Gastrocnemius medialis (tissue), 4 donors: ENCODE data around the gene PMVK. TPM values are rescaled to one million over a fixed set of nuclear protein-coding genes. Genes with fewer than 3 reads are reported as not detected.
A peak's percentile ranks its signal among the peaks of the same experiment; 100 is the strongest.
"Not testable (repeated sequence)": the region's sequence is repeated elsewhere in the genome, so short reads cannot be mapped to it uniquely, and the experiment has no call there.

Source experiments
- ATAC-seq, 2 donors: fragments of 150-250 bp; one replicate each; pipeline ENCODE4 v1.9.1; 2016
- DNase-seq, 2 donors: peaks; one replicate each; pipeline ENCODE4 v3.0.0-alpha.2; 2019
- H3K27ac ChIP-seq, 4 donors: fragments of 200-600 bp; sonication (generic); 1 replicate in 1 of 4; 2 replicates in 3 of 4; pipeline ENCODE4 v1.5.1; 2016 to 2018; ENCODE audit warnings: mild to moderate bottlenecking in 2 of 4, moderate library complexity in 1 of 4
- H3K27me3 ChIP-seq, 3 donors: fragments of 200-600 bp; sonication (generic) in 2 of 3; 1 replicate in 1 of 3; 2 replicates in 2 of 3; pipeline versions ENCODE4 v1.5.1 to v1.6.0; 2016 to 2019; ENCODE audit warnings: mild to moderate bottlenecking in 1 of 3, moderate library complexity in 1 of 3
- H3K36me3 ChIP-seq, 2 donors: fragments of 200-600 bp; sonication (generic) in 1 of 2; one replicate each; pipeline ENCODE4 v1.5.1; 2017 to 2018
- H3K4me1 ChIP-seq, 2 donors: fragments of 200-600 bp; sonication (generic) in 1 of 2; one replicate each; pipeline ENCODE4 v1.5.1; 2016 to 2017; ENCODE audit warnings: mild to moderate bottlenecking in 2 of 2
- H3K4me3 ChIP-seq, 4 donors: fragments of 200-600 bp; sonication (generic) in 3 of 4; 1 replicate in 1 of 4; 2 replicates in 3 of 4; pipeline ENCODE4 v1.5.1; 2016 to 2019; ENCODE audit warnings: mild to moderate bottlenecking in 2 of 4
- H3K9me3 ChIP-seq, 3 donors: fragments of 200-600 bp; sonication (generic) in 2 of 3; 1 replicate in 1 of 3; 2 replicates in 2 of 3; pipeline ENCODE4 v1.5.1; 2016 to 2019
- POLR2A ChIP-seq, 2 donors: fragments of 450-650 bp; IDR thresholded peaks; one replicate each; pipeline ENCODE4 v1.6.1; 2017; ENCODE audit warnings: antibody characterized with exemption in 2 of 2, mild to moderate bottlenecking in 2 of 2, moderate library complexity in 2 of 2
- in situ Hi-C, 4 donors: fragments of 200-750 bp; cut with MboI; loops; one replicate each; pipeline versions ENCODE4 v1.15.0 to v1.8.0; 2017; ENCODE audit warnings: low sequenced_read_pairs in 4 of 4
- intact Hi-C: fragments of 100-400 bp; cut with DNase I; formaldehyde crosslinking; loops from one replicate; pipeline ENCODE4 v1.15.1; 2023; ENCODE audit warnings: low total_unique reads
- total RNA-seq, 4 donors: library from RNA; depleted of rRNA; stranded (reverse); fragments of >200 nt; gene quantifications; one replicate each; pipeline versions ENCODE4 v1.1.0 to v1.2.3, GENCODE V29; 2016
- TF ChIP-seq, protein P1 (sequence below), 5 experiments: fragments of 450-650 bp in 3 of 5; fragments of 200-600 bp in 2 of 5; sonication (generic) in 2 of 5; IDR thresholded peaks in 4 of 5; conservative IDR thresholded peaks in 1 of 5; 1 replicate in 4 of 5; 2 replicates in 1 of 5; pipeline ENCODE4 v1.5.1; 2016 to 2019; ENCODE audit warnings: antibody characterized with exemption in 5 of 5, mild to moderate bottlenecking in 3 of 5, moderate library complexity in 3 of 5

PMVK gene
- total RNA-seq, 4 donors from 2014 or later = 4.6 to 7.6 (median 6.1) TPM

DNA sequence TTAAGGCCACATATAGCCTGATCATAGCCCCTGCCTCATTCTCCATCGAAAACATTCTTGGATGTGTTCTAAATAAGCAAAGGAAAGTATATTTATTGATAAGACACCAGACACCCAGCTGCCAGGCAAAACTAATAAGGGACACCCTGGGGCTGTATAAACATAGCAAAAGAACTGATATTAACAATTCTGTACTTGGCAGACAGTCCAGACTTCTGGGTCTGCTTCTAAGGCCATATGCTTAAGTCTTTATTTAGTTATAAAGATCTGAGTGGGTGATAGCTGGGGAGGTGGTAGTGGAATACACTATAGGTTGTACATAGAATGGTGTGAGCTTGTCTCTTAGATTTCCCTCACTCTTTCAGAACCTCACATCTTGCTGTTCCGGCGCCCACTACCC is 41.8 kb upstream of the PMVK start:
- in situ Hi-C loops (no loop called here), intact Hi-C loops (no loop called here)
- TF ChIP-seq, protein P1, sequence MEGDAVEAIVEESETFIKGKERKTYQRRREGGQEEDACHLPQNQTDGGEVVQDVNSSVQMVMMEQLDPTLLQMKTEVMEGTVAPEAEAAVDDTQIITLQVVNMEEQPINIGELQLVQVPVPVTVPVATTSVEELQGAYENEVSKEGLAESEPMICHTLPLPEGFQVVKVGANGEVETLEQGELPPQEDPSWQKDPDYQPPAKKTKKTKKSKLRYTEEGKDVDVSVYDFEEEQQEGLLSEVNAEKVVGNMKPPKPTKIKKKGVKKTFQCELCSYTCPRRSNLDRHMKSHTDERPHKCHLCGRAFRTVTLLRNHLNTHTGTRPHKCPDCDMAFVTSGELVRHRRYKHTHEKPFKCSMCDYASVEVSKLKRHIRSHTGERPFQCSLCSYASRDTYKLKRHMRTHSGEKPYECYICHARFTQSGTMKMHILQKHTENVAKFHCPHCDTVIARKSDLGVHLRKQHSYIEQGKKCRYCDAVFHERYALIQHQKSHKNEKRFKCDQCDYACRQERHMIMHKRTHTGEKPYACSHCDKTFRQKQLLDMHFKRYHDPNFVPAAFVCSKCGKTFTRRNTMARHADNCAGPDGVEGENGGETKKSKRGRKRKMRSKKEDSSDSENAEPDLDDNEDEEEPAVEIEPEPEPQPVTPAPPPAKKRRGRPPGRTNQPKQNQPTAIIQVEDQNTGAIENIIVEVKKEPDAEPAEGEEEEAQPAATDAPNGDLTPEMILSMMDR (IDR thresholded peaks at IDR 0.05 in 4 of 5, conservative IDR thresholded peaks at IDR 0.05 in 1 of 5) = no peak
- no peak for TF ChIP-seq POLR2A (IDR thresholded peaks at IDR 0.05)
- Histone ChIP-seq H3K4me3 (no peak overlapping the region), H3K36me3 (no peaks in the 10 kb centered on the region), H3K27me3 (no peaks in the 10 kb centered on the region), H3K27ac (no peak overlapping the region), H3K4me1 (peaks cover 21 to 23% of the 10 kb centered on the region in 2 donors), H3K9me3 (no peaks in the 10 kb centered on the region)
- DNase-seq (no peak), ATAC-seq (no peak)

DNA sequence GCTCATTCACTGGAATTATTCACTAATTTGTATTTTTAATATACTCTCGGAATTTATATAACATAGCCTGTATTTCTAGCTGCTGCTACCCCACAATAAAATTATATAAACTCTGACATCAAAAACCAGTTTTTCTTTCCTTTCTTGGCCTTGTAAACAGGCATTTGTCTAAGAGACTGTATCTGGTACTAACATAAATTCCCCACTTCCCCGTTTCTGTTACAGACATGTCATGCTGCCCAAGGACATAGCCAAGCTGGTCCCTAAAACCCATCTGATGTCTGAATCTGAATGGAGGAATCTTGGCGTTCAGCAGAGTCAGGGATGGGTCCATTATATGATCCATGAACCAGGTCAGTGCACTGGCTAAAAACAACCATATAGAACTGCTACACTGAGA is 41.2 kb upstream of the PMVK start:
- ATAC-seq, in situ Hi-C loops, DNase-seq, H3K9me3 ChIP-seq, H3K36me3 ChIP-seq, H3K4me3 ChIP-seq, H3K27ac ChIP-seq, intact Hi-C loops, H3K27me3 ChIP-seq: not testable (repeated sequence)
- H3K4me1 ChIP-seq = peaks cover 25 to 27% of the 10 kb centered on the region in 2 donors

DNA sequence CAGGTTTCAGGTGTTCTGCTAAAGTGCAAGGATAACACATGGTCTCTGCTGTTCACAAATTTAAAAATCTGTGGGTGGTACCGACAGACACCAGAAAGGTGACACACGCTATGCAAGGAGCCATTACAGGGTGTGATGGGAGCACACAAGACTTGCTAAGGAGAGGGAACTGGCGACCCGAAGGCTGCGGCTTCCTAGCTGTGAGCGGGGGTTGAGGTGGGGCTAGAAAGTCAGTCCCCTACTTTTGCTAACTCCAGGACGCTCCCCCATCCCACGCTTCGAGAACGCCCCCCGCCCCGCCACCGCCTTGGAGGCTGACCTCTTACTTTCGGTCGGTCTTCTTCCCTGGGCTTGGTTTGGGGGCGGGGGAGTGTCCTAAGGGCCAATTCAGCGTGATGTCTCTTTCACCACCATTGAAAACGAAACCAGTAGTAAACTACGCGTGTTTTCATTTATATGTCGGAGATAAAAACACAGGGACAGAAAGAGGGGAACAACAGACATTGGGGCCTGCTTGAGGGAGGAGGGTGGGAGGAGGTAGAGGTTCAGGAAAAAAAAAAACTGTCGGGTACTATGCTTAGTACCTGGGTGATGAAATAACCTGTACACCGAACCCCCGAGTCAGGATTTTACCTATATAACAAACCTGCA is 39.0 kb upstream of the PMVK start:
- Histone ChIP-seq H3K4me1 (peaks cover 38 to 42% of the 10 kb centered on the region in 2 donors), H3K9me3 (no peaks in the 10 kb centered on the region), H3K36me3 (no peaks in the 10 kb centered on the region), H3K27me3 (no peaks in the 10 kb centered on the region), H3K27ac (peak overlapping the region; percentile 93 to 96 (median 95)), H3K4me3 (peak overlapping the region; percentile 61 to 75 (median 70))
- TF ChIP-seq, protein P1 (IDR thresholded peaks at IDR 0.05 in 4 of 5, conservative IDR thresholded peaks at IDR 0.05 in 1 of 5) = no peak
- TF ChIP-seq POLR2A (IDR thresholded peaks at IDR 0.05) = no peak
- in situ Hi-C loops (no loop called here), intact Hi-C loops (no loop called here)
- DNase-seq (no peak), ATAC-seq (no peak)

DNA sequence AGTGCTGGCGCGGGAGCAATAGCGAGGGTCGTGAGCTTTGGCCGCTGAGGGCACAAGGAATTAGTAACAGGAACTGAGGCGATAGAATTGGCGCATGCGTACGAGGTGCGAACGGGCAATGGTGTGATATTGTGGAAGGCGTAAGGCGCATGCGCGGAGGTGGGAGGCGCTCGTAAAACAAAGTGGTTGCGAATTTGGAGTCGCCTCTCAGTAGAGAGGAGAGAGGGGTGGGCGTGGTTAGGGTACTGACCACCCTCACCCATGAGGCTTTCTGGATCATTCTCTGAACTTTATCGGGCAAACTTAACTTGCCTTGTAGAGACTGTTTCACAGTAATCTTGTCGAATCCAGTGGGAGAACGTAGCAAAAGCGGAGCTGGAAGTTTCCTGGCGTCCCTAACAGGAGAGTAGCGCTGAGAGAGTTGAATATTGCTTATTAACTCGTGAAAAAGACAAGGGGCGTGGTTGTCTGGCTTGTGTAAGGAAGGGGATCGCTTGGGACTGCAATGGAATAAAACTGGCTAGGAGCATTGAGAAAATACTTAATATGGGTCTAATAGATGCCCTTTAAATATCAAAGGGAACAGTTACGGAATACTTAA is 38.4 kb upstream of the PMVK start:
- H3K4me1 ChIP-seq = peaks cover 42 to 48% of the 10 kb centered on the region in 2 donors
- in situ Hi-C loops (loop anchor here in 1 of 4 donors (25.0 kb wide), 1 partner anchor 87 kb away; the partner anchor contains the start of genes ADAM15 and EFNA4), intact Hi-C loops (loop anchor here (1.0 to 5.0 kb wide), 4 partner anchors 8 to 112 kb away; partner anchors contain the start of genes ADAM15 and FLAD1)
- H3K36me3 ChIP-seq = no peaks in the 10 kb centered on the region
- peak overlapping the region; percentile 93 to 96 (median 95) for H3K27ac ChIP-seq
- TF ChIP-seq POLR2A (IDR thresholded peaks at IDR 0.05) = peak; percentile 54 to 59
- TF ChIP-seq, protein P1 (IDR thresholded peaks at IDR 0.05 in 4 of 5, conservative IDR thresholded peaks at IDR 0.05 in 1 of 5) = no peak
- H3K27me3 ChIP-seq = no peaks in the 10 kb centered on the region
- ATAC-seq (peak; percentile 43 to 48), DNase-seq (peak; percentile 88 to 89)
- peak overlapping the region; percentile 61 to 75 (median 70) for H3K4me3 ChIP-seq
- no peaks in the 10 kb centered on the region for H3K9me3 ChIP-seq
